H9 (cell line): ENCODE results near the gene SLC4A5. TPM values are rescaled to one million over a fixed set of nuclear protein-coding genes. Genes with fewer than 3 reads are reported as not detected.

ENCODE experiments used
- DNase-seq: peaks from one replicate; pipeline ENCODE4 v3.0.0-alpha.2; 2017
- H2AFZ ChIP-seq: one replicate; pipeline ENCODE4 v1.6.1; 2013; ENCODE audit warnings: mild to moderate bottlenecking, low read length, control low read depth, moderate library complexity
- H2AK5ac ChIP-seq: 2 replicates; pipeline ENCODE4 v1.6.1; 2013; ENCODE audit warnings: low read length, control low read depth, mixed read lengths; ENCODE audit not compliant: insufficient read length
- H2BK120ac ChIP-seq: one replicate; pipeline ENCODE4 v1.6.1; 2013; ENCODE audit warnings: low read depth, mild to moderate bottlenecking, low read length, control low read depth, inconsistent platforms; ENCODE audit not compliant: poor library complexity, severe bottlenecking
- H2BK12ac ChIP-seq: 2 replicates; pipeline ENCODE4 v1.6.1; 2013; ENCODE audit warnings: low read length, control low read depth, mixed read lengths, low read depth; ENCODE audit not compliant: insufficient read length
- H2BK15ac ChIP-seq: 2 replicates; pipeline ENCODE4 v1.6.1; 2013; ENCODE audit warnings: low read depth, low read length, control low read depth
- H2BK20ac ChIP-seq: one replicate; pipeline ENCODE4 v1.6.1; 2013; ENCODE audit warnings: low read depth, mild to moderate bottlenecking, low read length, control low read depth, inconsistent platforms; ENCODE audit not compliant: poor library complexity, severe bottlenecking
- H2BK5ac ChIP-seq: 2 replicates; pipeline ENCODE4 v1.6.1; 2013; ENCODE audit warnings: low read length, control low read depth, mixed read lengths; ENCODE audit not compliant: insufficient read length
- H3K14ac ChIP-seq: 2 replicates; pipeline ENCODE4 v1.6.1; 2013; ENCODE audit warnings: low read length, control low read depth; ENCODE audit not compliant: insufficient read depth
- H3K18ac ChIP-seq: 2 replicates; pipeline ENCODE4 v1.6.1; 2013; ENCODE audit warnings: low read depth, mild to moderate bottlenecking, mixed read lengths, low read length, control low read depth; ENCODE audit not compliant: insufficient read length
- H3K23ac ChIP-seq: 2 replicates; pipeline ENCODE4 v1.6.1; 2013; ENCODE audit warnings: low read length, control low read depth, mixed read lengths, low read depth; ENCODE audit not compliant: insufficient read length
- H3K23me2 ChIP-seq: 2 replicates; pipeline ENCODE4 v1.6.1; 2013; ENCODE audit warnings: low read depth, mild to moderate bottlenecking, mixed read lengths, low read length, control low read depth; ENCODE audit not compliant: insufficient read length, poor library complexity, severe bottlenecking
- H3K27ac ChIP-seq: 2 replicates; pipeline ENCODE4 v1.5.1; 2013; ENCODE audit warnings: low read length, control low read depth, mixed read lengths, low read depth; ENCODE audit not compliant: insufficient read length
- H3K27me3 ChIP-seq: 2 replicates; pipeline ENCODE4 v1.6.1; 2013; ENCODE audit warnings: low read length, control low read depth, inconsistent platforms; ENCODE audit not compliant: insufficient read depth
- H3K4ac ChIP-seq: 2 replicates; pipeline ENCODE4 v1.6.1; 2013; ENCODE audit warnings: low read depth, mild to moderate bottlenecking, control low read depth, inconsistent platforms, low read length, moderate library complexity
- H3K4me1 ChIP-seq: 2 replicates; pipeline ENCODE4 v1.6.1; 2013; ENCODE audit warnings: low read length, control low read depth, inconsistent platforms; ENCODE audit not compliant: insufficient read depth
- H3K4me2 ChIP-seq: 2 replicates; pipeline ENCODE4 v1.6.1; 2013; ENCODE audit warnings: low read length, control low read depth, mixed read lengths; ENCODE audit not compliant: insufficient read length, insufficient read depth
- H3K56ac ChIP-seq: 2 replicates; pipeline ENCODE4 v1.6.1; 2013; ENCODE audit warnings: low read depth, mild to moderate bottlenecking, mixed read lengths, low read length, control low read depth; ENCODE audit not compliant: insufficient read length
- H3K79me1 ChIP-seq: 2 replicates; pipeline ENCODE4 v1.6.1; 2013; ENCODE audit warnings: low read depth, mild to moderate bottlenecking, moderate library complexity, low read length, control low read depth, inconsistent platforms; ENCODE audit not compliant: insufficient read depth, poor library complexity, severe bottlenecking
- H3K79me2 ChIP-seq: 2 replicates; pipeline ENCODE4 v1.6.1; 2013; ENCODE audit warnings: low read length, control low read depth, inconsistent platforms; ENCODE audit not compliant: insufficient read depth
- H3K9ac ChIP-seq: 2 replicates; pipeline ENCODE4 v1.6.1; 2013; ENCODE audit warnings: low read length, control low read depth, mixed read lengths; ENCODE audit not compliant: insufficient read length; ENCODE audit errors: extremely low read depth
- H3K9me3 ChIP-seq: one replicate; pipeline ENCODE4 v1.6.1; 2013; ENCODE audit warnings: low read depth, low read length, inconsistent platforms; ENCODE audit not compliant: control insufficient read depth
- H3T11ph ChIP-seq: one replicate; pipeline ENCODE4 v1.6.1; 2013; ENCODE audit warnings: mild to moderate bottlenecking, low read length, control low read depth, inconsistent platforms
- H4K20me1 ChIP-seq: one replicate; pipeline ENCODE4 v1.6.1; 2013; ENCODE audit not compliant: control insufficient read depth, insufficient read length, insufficient read depth
- H4K5ac ChIP-seq: 2 replicates; pipeline ENCODE4 v1.6.1; 2013; ENCODE audit warnings: low read depth, mild to moderate bottlenecking, mixed read lengths, low read length, control low read depth; ENCODE audit not compliant: insufficient read length
- H4K8ac ChIP-seq: replicated peaks from 2 replicates; pipeline ENCODE4 v1.6.1; 2013; ENCODE audit warnings: low read length, control low read depth, mixed read lengths, low read depth; ENCODE audit not compliant: insufficient read length
- H4K91ac ChIP-seq: 2 replicates; pipeline ENCODE4 v1.6.1; 2013; ENCODE audit warnings: low read depth, mild to moderate bottlenecking, moderate library complexity, mixed read lengths, low read length, control low read depth; ENCODE audit not compliant: insufficient read length
- H3K27ac Mint-ChIP-seq, 3 experiments: 2 replicates in 2 of 3; 3 replicates in 1 of 3; pipeline ENCODE4 v1.8.0; 2020 to 2021; ENCODE audit warnings: mixed read lengths in 3 of 3, mild to moderate bottlenecking in 1 of 3, moderate library complexity in 1 of 3
- H3K27me3 Mint-ChIP-seq: 2 replicates; pipeline ENCODE4 v1.8.0; 2021; ENCODE audit warnings: low read depth, mild to moderate bottlenecking, moderate library complexity, mixed read lengths
- H3K36me3 Mint-ChIP-seq, 3 experiments: 2 replicates in 2 of 3; 3 replicates in 1 of 3; pipeline ENCODE4 v1.8.0; 2020 to 2021; ENCODE audit warnings: low read depth in 3 of 3, mixed read lengths in 3 of 3; ENCODE audit not compliant: insufficient read depth in 1 of 3
- H3K4me1 Mint-ChIP-seq, 2 experiments: 2 replicates each; pipeline ENCODE4 v1.8.0; 2020; ENCODE audit warnings: mixed read lengths in 2 of 2
- H3K4me3 Mint-ChIP-seq, 2 experiments: 2 replicates in 1 of 2; 3 replicates in 1 of 2; pipeline ENCODE4 v1.8.0; 2020 to 2021; ENCODE audit warnings: mild to moderate bottlenecking in 2 of 2, mixed read lengths in 2 of 2, moderate library complexity in 1 of 2
- H3K9me3 Mint-ChIP-seq, 2 experiments: 2 replicates in 1 of 2; 3 replicates in 1 of 2; pipeline ENCODE4 v1.8.0; 2020; ENCODE audit warnings: mild to moderate bottlenecking in 2 of 2, mixed read lengths in 2 of 2, moderate library complexity in 1 of 2
- total RNA-seq: library from RNA; stranded (reverse); gene quantifications from 2 replicates; pipeline ENCODE4 v1.2.1, GENCODE V29; 2021
- TF ChIP-seq, protein P1 (sequence below): fragments of 200-600 bp; sonication (generic); conservative IDR thresholded peaks from 3 replicates; pipeline ENCODE4 v1.8.0; 2021; ENCODE audit warnings: antibody characterized with exemption, mild to moderate bottlenecking

Gene SLC4A5
- total RNA-seq, 1 experiment from 2014 or later: 0.50 TPM

DNA sequence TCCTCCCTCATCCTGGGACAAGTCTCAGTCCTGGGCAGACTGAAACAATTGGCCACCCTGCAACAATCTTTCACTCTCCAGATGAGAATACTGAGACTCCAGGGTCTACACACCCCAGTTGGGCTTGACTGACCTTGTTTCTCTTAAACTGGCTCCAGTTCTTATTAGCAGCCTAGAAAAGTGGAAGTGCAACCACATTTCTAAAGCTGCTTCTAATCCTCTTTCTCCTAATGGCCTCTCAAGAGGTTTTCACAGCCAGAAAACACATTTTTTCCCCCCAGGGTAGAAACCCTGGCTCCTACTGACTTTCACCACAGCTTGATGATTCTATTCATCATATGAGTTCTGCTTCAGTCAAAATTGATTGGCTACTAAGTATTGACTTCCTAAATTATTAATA lies 45.8 kb downstream of the SLC4A5 start:
- H3K4me3 Mint-ChIP-seq: no peak overlapping the region
- no peak overlapping the region for H3K56ac ChIP-seq
- H2AK5ac ChIP-seq: no peak overlapping the region

More for the DNA sequence above, 45.8 kb downstream of the SLC4A5 start:
- Histone ChIP-seq H2AFZ (no peak overlapping the region), H3K9ac (no peak overlapping the region), H3K23me2 (no peaks in the 10 kb centered on the region), H3K4me2 (no peak overlapping the region), H2BK15ac (no peak overlapping the region), H4K91ac (no peak overlapping the region), H3K27me3 (no peaks in the 10 kb centered on the region), H3K27ac (no peak overlapping the region), H4K8ac (no peak overlapping the region), H3K4me1 (no peaks in the 10 kb centered on the region), H3K14ac (no peak overlapping the region), H4K20me1 (no peaks in the 10 kb centered on the region), H2BK12ac (no peak overlapping the region), H2BK5ac (no peak overlapping the region), H3K9me3 (no peaks in the 10 kb centered on the region), H3K79me2 (no peaks in the 10 kb centered on the region), H2BK120ac (no peak overlapping the region), H4K5ac (no peak overlapping the region), H3K79me1 (no peaks in the 10 kb centered on the region), H3K4ac (no peak overlapping the region), H3K23ac (no peak overlapping the region), H3K18ac (no peak overlapping the region), H3T11ph (no peak overlapping the region), H2BK20ac (no peak overlapping the region)
- peaks cover 0 to 3% of the 10 kb centered on the region in 2 experiments; a peak in 1 of 4 replicates for H3K4me1 Mint-ChIP-seq
- H3K27me3 Mint-ChIP-seq: peaks cover 5% of the 10 kb centered on the region
- DNase-seq: no peak
- H3K27ac Mint-ChIP-seq: no peak overlapping the region
- H3K36me3 Mint-ChIP-seq: peaks cover 0 to 4% (median 0%) of the 10 kb centered on the region in 3 experiments; a peak in 2 of 7 replicates
- TF ChIP-seq, protein P1, sequence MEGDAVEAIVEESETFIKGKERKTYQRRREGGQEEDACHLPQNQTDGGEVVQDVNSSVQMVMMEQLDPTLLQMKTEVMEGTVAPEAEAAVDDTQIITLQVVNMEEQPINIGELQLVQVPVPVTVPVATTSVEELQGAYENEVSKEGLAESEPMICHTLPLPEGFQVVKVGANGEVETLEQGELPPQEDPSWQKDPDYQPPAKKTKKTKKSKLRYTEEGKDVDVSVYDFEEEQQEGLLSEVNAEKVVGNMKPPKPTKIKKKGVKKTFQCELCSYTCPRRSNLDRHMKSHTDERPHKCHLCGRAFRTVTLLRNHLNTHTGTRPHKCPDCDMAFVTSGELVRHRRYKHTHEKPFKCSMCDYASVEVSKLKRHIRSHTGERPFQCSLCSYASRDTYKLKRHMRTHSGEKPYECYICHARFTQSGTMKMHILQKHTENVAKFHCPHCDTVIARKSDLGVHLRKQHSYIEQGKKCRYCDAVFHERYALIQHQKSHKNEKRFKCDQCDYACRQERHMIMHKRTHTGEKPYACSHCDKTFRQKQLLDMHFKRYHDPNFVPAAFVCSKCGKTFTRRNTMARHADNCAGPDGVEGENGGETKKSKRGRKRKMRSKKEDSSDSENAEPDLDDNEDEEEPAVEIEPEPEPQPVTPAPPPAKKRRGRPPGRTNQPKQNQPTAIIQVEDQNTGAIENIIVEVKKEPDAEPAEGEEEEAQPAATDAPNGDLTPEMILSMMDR: no peak
- peaks cover 9 to 12% of the 10 kb centered on the region in 2 experiments; a peak in 4 of 5 replicates for H3K9me3 Mint-ChIP-seq
